ENCODE results near the gene CDYL. TPM values are rescaled to one million over a fixed set of nuclear protein-coding genes. Genes with fewer than 3 reads are reported as not detected.

CDYL gene
- total RNA-seq, 1 donor from 2014 or later: 40.5 TPM

GRCh38 chr6:4871825-4872224 lies 95.6 kb downstream of the CDYL start:
- Histone ChIP-seq H3K4me1 (no peaks in the 10 kb centered on the region), H3K27ac (no peak overlapping the region), H3K4me3 (no peak overlapping the region), H3K27me3 (ENCODE audit: low read depth) (no peaks in the 10 kb centered on the region), H3K9me3 (peaks cover 13% of the 10 kb centered on the region), H3K36me3 (no peaks in the 10 kb centered on the region)
- no peak for TF ChIP-seq CTCF (IDR thresholded peaks at IDR 0.05)
- DNase-seq (no peak), ATAC-seq (no peak)
- intact Hi-C loops (cut with DNase I): no loop called here

- H3K4me1 ChIP-seq: no peaks in the 10 kb centered on the region
- H3K27ac ChIP-seq: no peak overlapping the region
- intact Hi-C loops (cut with DNase I): no loop called here
- no peaks in the 10 kb centered on the region for H3K27me3 ChIP-seq (ENCODE audit: low read depth)
- H3K36me3 ChIP-seq: no peaks in the 10 kb centered on the region
- peaks cover 5% of the 10 kb centered on the region for H3K9me3 ChIP-seq
- H3K4me3 ChIP-seq: no peak overlapping the region
- TF ChIP-seq CTCF (IDR thresholded peaks at IDR 0.05): no peak
- DNase-seq: no peak
- no peak for ATAC-seq
These were observed 96.6 kb downstream of the CDYL start for GRCh38 chr6:4872841-4873240.

GRCh38 chr6:4873928-4874327 lies 97.7 kb downstream of the CDYL start:
- no peak overlapping the region for H3K27ac ChIP-seq
- no peak for TF ChIP-seq CTCF (IDR thresholded peaks at IDR 0.05)
- no peak for ATAC-seq
- H3K36me3 ChIP-seq: no peaks in the 10 kb centered on the region
- no peaks in the 10 kb centered on the region for H3K4me1 ChIP-seq
- no peak for DNase-seq
- H3K9me3 ChIP-seq: no peaks in the 10 kb centered on the region
- intact Hi-C loops (cut with DNase I): no loop called here
- no peak overlapping the region for H3K4me3 ChIP-seq
- H3K27me3 ChIP-seq (ENCODE audit: low read depth): no peaks in the 10 kb centered on the region

- no peak overlapping the region for H3K27ac ChIP-seq
- no peak for TF ChIP-seq CTCF (IDR thresholded peaks at IDR 0.05)
- intact Hi-C loops (cut with DNase I): no loop called here
- H3K9me3 ChIP-seq: no peaks in the 10 kb centered on the region
- ATAC-seq: no peak
- no peak for DNase-seq
- H3K4me3 ChIP-seq: no peak overlapping the region
- H3K27me3 ChIP-seq (ENCODE audit: low read depth): no peaks in the 10 kb centered on the region
- no peaks in the 10 kb centered on the region for H3K4me1 ChIP-seq
- no peaks in the 10 kb centered on the region for H3K36me3 ChIP-seq
These were observed 103.6 kb downstream of the CDYL start for GRCh38 chr6:4879741-4880275.

- DNase-seq (no peak), ATAC-seq (no peak)
- Histone ChIP-seq H3K27ac (no peak overlapping the region), H3K4me3 (no peak overlapping the region), H3K9me3 (no peaks in the 10 kb centered on the region), H3K27me3 (ENCODE audit: low read depth) (no peaks in the 10 kb centered on the region), H3K4me1 (no peaks in the 10 kb centered on the region), H3K36me3 (no peaks in the 10 kb centered on the region)
- intact Hi-C loops (cut with DNase I): no loop called here
- TF ChIP-seq CTCF (IDR thresholded peaks at IDR 0.05): no peak
These were observed 104.2 kb downstream of the CDYL start for GRCh38 chr6:4880363-4880762.

GRCh38 chr6:4883298-4883697 lies 107.1 kb downstream of the CDYL start:
- H3K27ac ChIP-seq: no peak overlapping the region
- no peak overlapping the region for H3K4me3 ChIP-seq
- intact Hi-C loops (cut with DNase I): no loop called here
- no peaks in the 10 kb centered on the region for H3K36me3 ChIP-seq
- no peaks in the 10 kb centered on the region for H3K9me3 ChIP-seq
- no peak for ATAC-seq
- DNase-seq: no peak
- H3K4me1 ChIP-seq: no peaks in the 10 kb centered on the region
- no peak for TF ChIP-seq CTCF (IDR thresholded peaks at IDR 0.05)
- H3K27me3 ChIP-seq (ENCODE audit: low read depth): no peaks in the 10 kb centered on the region
